MV-4-11 (cell line): Measurements from ENCODE around the gene SLC38A9.

Source experiments
- DNase-seq: peaks from one replicate; lab custom pipeline; 2025; lab: John Stamatoyannopoulos, UW

Gene SLC38A9

GRCh38 chr5:55578771-55579170 is 133.4 kb downstream of the SLC38A9 start:
- no peak for DNase-seq

- DNase-seq = no peak
Observed at GRCh38 chr5:55577353-55578060, 134.6 kb downstream of the SLC38A9 start.

GRCh38 chr5:55576661-55577060 is 135.5 kb downstream of the SLC38A9 start:
- no peak for DNase-seq
